GM21526 (cell line): ENCODE data around the gene PPFIBP1.
"Not testable (repeated sequence)": the region's sequence is repeated elsewhere in the genome, so short reads cannot be mapped to it uniquely, and the experiment has no call there.

Source experiments
- ATAC-seq: cut with Tn5 transposase; IDR thresholded peaks from one replicate; pipeline ENCODE4 v1.9.1; 2021; ENCODE audit warnings: moderate library complexity; ENCODE audit not compliant: unreplicated experiment, low FRiP score

The PPFIBP1 gene

GRCh38 chr12:27646149-27646548, 122.1 kb downstream of the PPFIBP1 start:
- no peak for ATAC-seq

GRCh38 chr12:27650011-27650410, 126.0 kb downstream of the PPFIBP1 start:
- ATAC-seq = no peak

- ATAC-seq = no peak
These were observed 127.2 kb downstream of the PPFIBP1 start for GRCh38 chr12:27651201-27651600.

GRCh38 chr12:27652174-27652763, 128.3 kb downstream of the PPFIBP1 start:
- ATAC-seq = no peak

GRCh38 chr12:27653661-27654060, 129.7 kb downstream of the PPFIBP1 start:
- ATAC-seq = no peak

GRCh38 chr12:27655476-27655875, 131.5 kb downstream of the PPFIBP1 start:
- not testable (repeated sequence) for ATAC-seq

- no peak for ATAC-seq
These were observed 133.3 kb downstream of the PPFIBP1 start for GRCh38 chr12:27657296-27657695.

GRCh38 chr12:27665704-27666103, 141.7 kb downstream of the PPFIBP1 start:
- no peak for ATAC-seq

- ATAC-seq = no peak
These were observed 142.5 kb downstream of the PPFIBP1 start for GRCh38 chr12:27666510-27666909.

GRCh38 chr12:27667540-27667939, 143.5 kb downstream of the PPFIBP1 start:
- ATAC-seq = no peak

GRCh38 chr12:27672051-27672450, 148.0 kb downstream of the PPFIBP1 start:
- ATAC-seq = no peak

- ATAC-seq = no peak
These were observed 148.6 kb downstream of the PPFIBP1 start for GRCh38 chr12:27672643-27673042.

GRCh38 chr12:27673101-27673718, 149.2 kb downstream of the PPFIBP1 start:
- no peak for ATAC-seq

- ATAC-seq = no peak
These were observed 151.0 kb downstream of the PPFIBP1 start for GRCh38 chr12:27674989-27675388.

- ATAC-seq = no peak
These were observed 156.6 kb downstream of the PPFIBP1 start for GRCh38 chr12:27680619-27681018.

GRCh38 chr12:27682534-27682933, 158.5 kb downstream of the PPFIBP1 start:
- no peak for ATAC-seq

- no peak for ATAC-seq
These were observed 161.3 kb downstream of the PPFIBP1 start for GRCh38 chr12:27685274-27685673.

GRCh38 chr12:27686147-27686546, 162.1 kb downstream of the PPFIBP1 start:
- no peak for ATAC-seq

GRCh38 chr12:27688671-27689070, 164.7 kb downstream of the PPFIBP1 start:
- ATAC-seq = no peak

GRCh38 chr12:27689558-27690180, 165.7 kb downstream of the PPFIBP1 start:
- no peak for ATAC-seq

GRCh38 chr12:27693403-27693802, 169.4 kb downstream of the PPFIBP1 start:
- no peak for ATAC-seq
